SK-N-SH (cell line): ENCODE data around the gene ARHGAP5. TPM values are rescaled to one million over a fixed set of nuclear protein-coding genes. Genes with fewer than 3 reads are reported as not detected.

Experiments used
- CTCF ChIA-PET: fragments of 300-600, 350-600 bp; formaldehyde crosslinking; extraction: SDS; loops from one replicate; lab custom pipeline; 2021; lab: Yijun Ruan, JAX
- POLR2A ChIA-PET: fragments of 350-600 bp; sonication (Branson Sonifier 250); formaldehyde crosslinking; extraction: SDS; loops from one replicate; lab custom pipeline; 2020; ENCODE audit warnings: antibody characterized with exemption, inconsistent platforms; lab: Yijun Ruan, JAX
- DNase-seq: peaks from one replicate; pipeline ENCODE4 v3.0.0; 2012
- H2AFZ ChIP-seq: fragments of 200-600 bp; sonication (generic); 2 replicates; pipeline ENCODE4 v1.8.1; 2016; ENCODE audit warnings: antibody characterized with exemption, mild to moderate bottlenecking, low read depth
- H3F3A ChIP-seq: fragments of 200-600 bp; sonication (generic); replicated peaks from 2 replicates; pipeline ENCODE3; 2016; ENCODE audit warnings: antibody characterized with exemption, mild to moderate bottlenecking; ENCODE audit not compliant: insufficient read depth
- H3K27ac ChIP-seq, 2 experiments: fragments of 200-500 bp in 1 of 2; fragments of 200-600 bp in 1 of 2; sonication (Bioruptor generic) in 1 of 2; sonication (generic), shearing (Covaris generic) in 1 of 2; 2 replicates each; pipeline versions ENCODE4 v1.5.1 to v1.6.1; 2014 to 2016; ENCODE audit warnings: low read depth in 2 of 2, inconsistent platforms in 1 of 2, low read length in 1 of 2, mild to moderate bottlenecking in 1 of 2, mixed read lengths in 1 of 2
- H3K27me3 ChIP-seq: fragments of 200-600 bp; sonication (generic), shearing (Covaris generic); 2 replicates; pipeline ENCODE4 v1.6.1; 2016; ENCODE audit warnings: mixed run types; ENCODE audit not compliant: insufficient read depth
- H3K36me3 ChIP-seq, 2 experiments: fragments of 200-500 bp in 1 of 2; fragments of 200-600 bp in 1 of 2; sonication (Bioruptor generic) in 1 of 2; sonication (generic) in 1 of 2; replicated peaks in 1 of 2; 2 replicates each; pipeline versions ENCODE3 to v1.5.1; 2014 to 2016; ENCODE audit warnings: low read length in 1 of 2, mild to moderate bottlenecking in 1 of 2; ENCODE audit not compliant: insufficient read depth in 2 of 2, control insufficient read depth in 1 of 2
- H3K4me1 ChIP-seq, 2 experiments: fragments of 200-500 bp in 1 of 2; fragments of 200-600 bp in 1 of 2; sonication (Bioruptor generic) in 1 of 2; sonication (generic), shearing (Covaris generic) in 1 of 2; 2 replicates each; pipeline versions ENCODE4 v1.5.1 to v1.6.1; 2014 to 2016; ENCODE audit warnings: low read depth in 1 of 2, low read length in 1 of 2, mixed run types in 1 of 2; ENCODE audit not compliant: insufficient read depth in 2 of 2, control insufficient read depth in 1 of 2
- H3K4me2 ChIP-seq: fragments of 200-600 bp; sonication (generic), shearing (Covaris generic); 2 replicates; pipeline ENCODE4 v1.6.1; 2017; ENCODE audit warnings: mixed run types
- H3K4me3 ChIP-seq, 2 experiments: fragments of 200-500 bp in 1 of 2; fragments of 200-600 bp in 1 of 2; sonication (Bioruptor generic) in 1 of 2; sonication (generic), shearing (Covaris generic) in 1 of 2; 2 replicates each; pipeline versions ENCODE4 v1.5.1 to v1.8.1; 2014 to 2016; ENCODE audit warnings: low read depth in 2 of 2, inconsistent platforms in 1 of 2, low read length in 1 of 2, mild to moderate bottlenecking in 1 of 2, mixed read lengths in 1 of 2, moderate library complexity in 1 of 2
- H3K79me2 ChIP-seq: fragments of 200-600 bp; sonication (generic); 2 replicates; pipeline ENCODE4 v1.8.1; 2017; ENCODE audit warnings: mild to moderate bottlenecking; ENCODE audit not compliant: insufficient read depth
- H3K9ac ChIP-seq: fragments of 200-600 bp; sonication (generic); 2 replicates; pipeline ENCODE4 v1.6.1; 2017; ENCODE audit warnings: mixed run types
- H3K9me2 ChIP-seq: fragments of 200-600 bp; sonication (generic); 2 replicates; pipeline ENCODE4 v1.6.1; 2017; ENCODE audit warnings: mixed run types
- H3K9me3 ChIP-seq: fragments of 200-600 bp; sonication (generic); 2 replicates; pipeline ENCODE4 v1.6.1; 2017; ENCODE audit warnings: mixed run types, mild to moderate bottlenecking, moderate library complexity
- H4K20me1 ChIP-seq: fragments of 200-600 bp; sonication (generic); 2 replicates; pipeline ENCODE4 v1.6.1; 2017; ENCODE audit warnings: mild to moderate bottlenecking, mixed run types; ENCODE audit not compliant: insufficient read depth
- CHD2 ChIP-seq: fragments of 150-350 bp; IDR thresholded peaks from 2 replicates; pipeline ENCODE4 v1.6.1; 2018; ENCODE audit warnings: low read length; ENCODE audit not compliant: partially characterized antibody
- CTCF ChIP-seq: fragments of 200-600 bp; sonication (generic); IDR thresholded peaks from 2 replicates; pipeline ENCODE4 v1.6.1; 2017; ENCODE audit warnings: antibody characterized with exemption, mild to moderate bottlenecking, moderate library complexity
- EP300 ChIP-seq, 2 experiments: IDR thresholded peaks; 2 replicates each; pipeline versions ENCODE4 v1.4.0 to v1.6.1; 2012; ENCODE audit warnings: borderline replicate concordance in 1 of 2, low read depth in 1 of 2, low read length in 1 of 2
- EZH2phosphoT487 ChIP-seq: fragments of 200-600 bp; sonication (generic); IDR thresholded peaks from 2 replicates; pipeline ENCODE4 v1.6.1; 2017; ENCODE audit warnings: low read depth, mixed run types, mild to moderate bottlenecking, antibody characterized with exemption, moderate library complexity, borderline replicate concordance
- FOXJ3 ChIP-seq: sonication (generic); formaldehyde crosslinking; IDR thresholded peaks from 2 replicates; pipeline ENCODE4 v1.5.1; 2020; ENCODE audit warnings: mild to moderate bottlenecking, missing genetic modification reagents
- GABPA ChIP-seq: IDR thresholded peaks from 2 replicates; pipeline ENCODE4 v1.4.0; 2012; ENCODE audit warnings: low read depth, mild to moderate bottlenecking
- GATA2 ChIP-seq: sonication (generic); formaldehyde crosslinking; IDR thresholded peaks from 2 replicates; pipeline ENCODE4 v1.5.0; 2020; ENCODE audit warnings: mild to moderate bottlenecking, missing genetic modification reagents
- JUND ChIP-seq: IDR thresholded peaks from 2 replicates; pipeline ENCODE4 v1.4.0; 2012
- MXI1 ChIP-seq: IDR thresholded peaks from 2 replicates; pipeline ENCODE4 v1.6.1; 2012; ENCODE audit warnings: mild to moderate bottlenecking, low read depth, low read length, improper control_type of control experiment
- NFIC ChIP-seq: IDR thresholded peaks from 2 replicates; pipeline ENCODE4 v1.4.0; 2012; ENCODE audit warnings: borderline replicate concordance
- PBX3 ChIP-seq: IDR thresholded peaks from 2 replicates; pipeline ENCODE4; 2012
- RAD21 ChIP-seq: IDR thresholded peaks from 2 replicates; pipeline ENCODE4 v1.6.1; 2012; ENCODE audit warnings: mild to moderate bottlenecking, low read length
- REST ChIP-seq: IDR thresholded peaks from 2 replicates; pipeline ENCODE4 v1.6.1; 2012; ENCODE audit warnings: mild to moderate bottlenecking, low read depth, low read length, moderate library complexity
- RFX5 ChIP-seq: IDR thresholded peaks from 2 replicates; pipeline ENCODE4 v1.6.1; 2012; ENCODE audit warnings: mild to moderate bottlenecking, improper control_type of control experiment, low read length
- RXRA ChIP-seq: IDR thresholded peaks from 2 replicates; pipeline ENCODE4 v1.4.0; 2012; ENCODE audit warnings: low read depth, mild to moderate bottlenecking, borderline replicate concordance
- SIN3A ChIP-seq: IDR thresholded peaks from 2 replicates; pipeline ENCODE4 v1.6.1; 2012; ENCODE audit warnings: low read depth, mild to moderate bottlenecking, low read length, moderate library complexity, borderline replicate concordance
- TCF12 ChIP-seq: IDR thresholded peaks from 2 replicates; pipeline ENCODE4 v1.4.0; 2012
- TEAD4 ChIP-seq: IDR thresholded peaks from 2 replicates; pipeline ENCODE4 v1.4.0; 2012; ENCODE audit warnings: mild to moderate bottlenecking, borderline replicate concordance; ENCODE audit not compliant: insufficient read depth
- YY1 ChIP-seq: IDR thresholded peaks from 2 replicates; pipeline ENCODE4 v1.4.0; 2012; ENCODE audit warnings: low read depth, mild to moderate bottlenecking
- ZBTB33 ChIP-seq: IDR thresholded peaks from 2 replicates; pipeline ENCODE4 v1.4.0; 2012; ENCODE audit warnings: low read depth, borderline replicate concordance
- WGBS: methylation state at CpG from one replicate; pipeline ENCODE4 v1.1.6; 2017; ENCODE audit warnings: low lambda C conversion rate; 5-methylcytosine and 5-hydroxymethylcytosine counted together
- polyA plus RNA-seq, 3 experiments: library from polyadenylated mRNA; depleted of rRNA; stranded (reverse); fragments of >200 nt; gene quantifications; 2 replicates each; pipeline ENCODE4 v1.2.3, GENCODE V29; 2012

ARHGAP5 gene
- polyA plus RNA-seq, 1 of the 3 experiments (the other 2 are of a cell fraction), result 7.2 TPM

- ChIA-PET POLR2A (no interaction called here), CTCF (interaction anchor here (0.7 to 1.3 kb wide), 3 partner anchors 14 to 410 kb away, joined by 3 read pairs; no protein-coding TSS in a partner anchor)
Measured at GRCh38 chr14:32059702-32060101, 17.4 kb upstream of the ARHGAP5 start.

GRCh38 chr14:32064931-32065330 is 12.2 kb upstream of the ARHGAP5 start:
- H3K9ac ChIP-seq, result no peak overlapping the region
- H3K27ac ChIP-seq, result no peak overlapping the region
- POLR2A ChIA-PET, result no interaction called here
- no peaks in the 10 kb centered on the region for H3K9me2 ChIP-seq
- H3K79me2 ChIP-seq, result no peaks in the 10 kb centered on the region
- CTCF ChIA-PET, result interaction anchor here (1.0 to 14.1 kb wide), 2 partner anchors 9 to 188 kb away, joined by 5 to 169 read pairs; no protein-coding TSS in a partner anchor
- H3K36me3 ChIP-seq, result no peaks in the 10 kb centered on the region
- WGBS, result 94% methylated on average over 4 of the region's 4 CpGs
- no peak overlapping the region for H3K4me3 ChIP-seq
- H3K4me2 ChIP-seq, result no peak overlapping the region
- H3K27me3 ChIP-seq, result no peaks in the 10 kb centered on the region
- H4K20me1 ChIP-seq, result no peaks in the 10 kb centered on the region
- no peaks in the 10 kb centered on the region for H3K4me1 ChIP-seq
- no peaks in the 10 kb centered on the region for H3K9me3 ChIP-seq
- no peak overlapping the region for H2AFZ ChIP-seq
- DNase-seq, result no peak
- no peaks in the 10 kb centered on the region for H3F3A ChIP-seq
- no peak for TF ChIP-seq GATA2
- TF ChIP-seq TEAD4, result no peak
- no peak for TF ChIP-seq FOXJ3 (CRISPR knock-in tag)
- no peak for TF ChIP-seq TCF12
- no peak for TF ChIP-seq ZBTB33
- no peak for TF ChIP-seq CTCF
- TF ChIP-seq JUND, result no peak
- TF ChIP-seq NFIC, result no peak
- TF ChIP-seq RAD21, result no peak
- TF ChIP-seq EZH2phosphoT487, result no peak
- TF ChIP-seq REST, result no peak
- no peak for TF ChIP-seq EP300 (IDR thresholded peaks at IDR 0.05; ENCODE audit: borderline replicate concordance in 1 of 2, low read depth in 1 of 2, low read length in 1 of 2)
- no peak for TF ChIP-seq YY1
- no peak for TF ChIP-seq RXRA
- TF ChIP-seq RFX5, result no peak

More at GRCh38 chr14:32059702-32060101, 17.4 kb upstream of the ARHGAP5 start:
- Histone ChIP-seq H3K4me1 (no peaks in the 10 kb centered on the region), H2AFZ (no peak overlapping the region), H3K9me3 (no peaks in the 10 kb centered on the region), H3K36me3 (no peaks in the 10 kb centered on the region), H3K9ac (no peak overlapping the region), H3K27ac (no peak overlapping the region), H3F3A (no peaks in the 10 kb centered on the region), H3K4me3 (no peak overlapping the region), H4K20me1 (no peaks in the 10 kb centered on the region), H3K79me2 (no peaks in the 10 kb centered on the region), H3K27me3 (no peaks in the 10 kb centered on the region), H3K9me2 (no peaks in the 10 kb centered on the region), H3K4me2 (no peak overlapping the region)
- DNase-seq, result no peak
- WGBS, result 35% methylated on average over 2 of the region's 2 CpGs
- TF ChIP-seq PBX3 (no peak), CHD2 (no peak), MXI1 (no peak), EP300 (IDR thresholded peaks at IDR 0.05; ENCODE audit: borderline replicate concordance in 1 of 2, low read depth in 1 of 2, low read length in 1 of 2) (no peak), GABPA (no peak), SIN3A (no peak)
